HEK293T (cell line): ENCODE measurements around the gene KCNQ5.

ENCODE experiments used
- CTCF ChIA-PET: fragments of 350-600 bp; formaldehyde crosslinking; extraction: SDS; loops from one replicate; lab custom pipeline; 2021; ENCODE audit warnings: antibody characterized with exemption, inconsistent platforms; lab: Yijun Ruan, JAX
- POLR2A ChIA-PET: fragments of 350-600 bp; formaldehyde crosslinking; extraction: SDS; loops from one replicate; lab custom pipeline; 2020; ENCODE audit warnings: antibody characterized with exemption, inconsistent platforms; lab: Yijun Ruan, JAX
- DNase-seq: peaks from one replicate; pipeline ENCODE4 v3.0.0; 2012; ENCODE audit warnings: mixed read lengths; ENCODE audit errors: extremely low spot score
- ARNT ChIP-seq: fragments of 450-650 bp; IDR thresholded peaks from 2 replicates; pipeline ENCODE4 v1.6.1; 2017; ENCODE audit warnings: mild to moderate bottlenecking
- BHLHE40 ChIP-seq: fragments of 450-650 bp; IDR thresholded peaks from 2 replicates; pipeline ENCODE4 v1.6.1; 2016; ENCODE audit warnings: mild to moderate bottlenecking, moderate library complexity, borderline replicate concordance
- CTBP1 ChIP-seq: fragments of 450-650 bp; IDR thresholded peaks from 2 replicates; pipeline ENCODE4 v1.6.1; 2016; ENCODE audit warnings: borderline replicate concordance
- ELF4 ChIP-seq: fragments of 450-650 bp; IDR thresholded peaks from 2 replicates; pipeline ENCODE4 v1.6.1; 2017; ENCODE audit warnings: antibody characterized with exemption
- FOXK2 ChIP-seq: fragments of 450-650 bp; IDR thresholded peaks from 2 replicates; pipeline ENCODE4 v1.6.1; 2016; ENCODE audit warnings: mild to moderate bottlenecking
- FOXM1 ChIP-seq: fragments of 450-650 bp; IDR thresholded peaks from 2 replicates; pipeline ENCODE4 v1.6.1; 2017; ENCODE audit warnings: mild to moderate bottlenecking, borderline replicate concordance
- HDGF ChIP-seq: fragments of 450-650 bp; IDR thresholded peaks from 2 replicates; pipeline ENCODE4 v1.6.1; 2017; ENCODE audit warnings: antibody characterized with exemption, borderline replicate concordance
- L3MBTL2 ChIP-seq: fragments of 450-650 bp; conservative IDR thresholded peaks from 2 replicates; pipeline ENCODE4 v1.6.1; 2016; ENCODE audit warnings: mild to moderate bottlenecking
- NFRKB ChIP-seq: fragments of 450-650 bp; IDR thresholded peaks from 2 replicates; pipeline ENCODE4 v1.6.1; 2016; ENCODE audit warnings: mild to moderate bottlenecking, moderate library complexity
- PKNOX1 ChIP-seq: fragments of 450-650 bp; IDR thresholded peaks from 2 replicates; pipeline ENCODE4 v1.6.1; 2016
- SP1 ChIP-seq: fragments of 450-650 bp; IDR thresholded peaks from 2 replicates; pipeline ENCODE4 v1.6.1; 2017
- SUZ12 ChIP-seq: fragments of 450-650 bp; IDR thresholded peaks from 2 replicates; pipeline ENCODE4 v1.6.1; 2016; ENCODE audit warnings: mild to moderate bottlenecking
- TARDBP ChIP-seq: fragments of 450-650 bp; IDR thresholded peaks from 2 replicates; pipeline ENCODE4 v1.6.1; 2016
- ZNF384 ChIP-seq: fragments of 450-650 bp; IDR thresholded peaks from 2 replicates; pipeline ENCODE4 v1.6.1; 2016

KCNQ5 gene

DNA sequence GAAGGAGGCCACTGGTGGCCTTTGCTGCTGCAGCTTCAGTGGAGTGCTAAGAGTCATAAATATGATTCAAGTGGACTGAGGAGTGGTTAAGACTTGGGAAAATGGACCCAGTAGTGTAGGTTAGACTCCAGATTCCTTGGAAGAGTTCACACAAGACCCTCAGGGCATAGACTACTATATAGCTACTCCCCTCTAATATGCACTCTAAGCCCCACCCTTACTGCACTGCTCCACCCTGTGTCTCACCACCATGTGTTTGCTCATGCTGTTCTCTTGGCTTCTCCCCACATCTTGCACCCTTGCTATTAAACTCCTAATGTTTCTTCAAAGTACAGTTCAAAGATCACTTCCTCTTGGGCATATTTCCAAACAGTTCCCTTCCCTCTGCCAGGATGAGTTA lies 5.7 kb downstream of the KCNQ5 start:
- no peak for DNase-seq
- POLR2A ChIA-PET, result no interaction called here
- CTCF ChIA-PET, result no interaction called here
- TF ChIP-seq ELF4 (no peak), TARDBP (no peak), HDGF (no peak), FOXK2 (no peak), NFRKB (no peak), SUZ12 (no peak), PKNOX1 (no peak), ZNF384 (no peak)

DNA sequence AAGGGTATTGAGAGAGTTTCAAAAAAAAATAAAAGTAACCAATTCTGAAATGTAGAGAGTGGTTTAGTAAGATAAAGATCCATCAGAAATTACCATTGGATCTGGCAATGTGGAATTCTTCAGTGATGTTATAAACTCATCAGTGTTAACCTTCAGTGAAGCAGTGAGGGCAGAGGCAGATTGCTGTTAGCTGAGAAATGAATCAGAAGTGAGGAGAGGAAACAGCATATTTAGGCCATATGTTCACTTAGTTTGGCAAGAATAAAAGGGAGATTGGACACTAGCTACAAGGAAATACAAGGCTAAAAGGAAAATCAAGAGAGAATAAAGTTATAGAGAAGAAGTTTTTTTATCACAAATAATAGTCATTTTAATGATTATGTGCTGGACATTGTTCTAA lies 9.6 kb downstream of the KCNQ5 start:
- CTCF ChIA-PET, result no interaction called here

DNA sequence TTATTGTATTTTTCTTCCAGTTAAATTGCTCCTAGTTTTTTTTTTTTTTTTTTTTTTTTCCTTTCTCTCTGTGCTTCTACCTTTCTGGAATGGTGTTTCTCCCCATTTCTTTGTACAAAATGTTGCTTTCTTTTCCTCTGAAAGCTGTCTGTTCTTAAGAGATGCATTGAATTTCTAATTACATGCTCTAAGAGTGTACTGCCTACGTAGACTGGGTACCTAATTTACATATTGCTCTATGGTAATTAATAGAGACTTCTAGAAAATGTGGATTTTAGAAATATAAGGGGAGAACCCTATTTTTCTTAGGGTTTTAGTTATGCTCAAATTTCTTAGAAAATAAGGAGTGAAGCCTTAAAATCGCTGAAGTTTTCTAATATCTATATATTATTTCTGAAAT lies 13.8 kb downstream of the KCNQ5 start:
- POLR2A ChIA-PET, result no interaction called here
- DNase-seq, result no peak
- TF ChIP-seq CTBP1 (no peak), BHLHE40 (no peak)
- CTCF ChIA-PET, result no interaction called here

More for the DNA sequence above, 9.6 kb downstream of the KCNQ5 start:
- DNase-seq, result no peak
- TF ChIP-seq FOXM1 (no peak), SUZ12 (no peak), L3MBTL2 (no peak), PKNOX1 (no peak), ELF4 (no peak), ZNF384 (no peak), CTBP1 (no peak), ARNT (no peak), HDGF (no peak), BHLHE40 (no peak), FOXK2 (no peak), TARDBP (no peak)
- POLR2A ChIA-PET, result no interaction called here

DNA sequence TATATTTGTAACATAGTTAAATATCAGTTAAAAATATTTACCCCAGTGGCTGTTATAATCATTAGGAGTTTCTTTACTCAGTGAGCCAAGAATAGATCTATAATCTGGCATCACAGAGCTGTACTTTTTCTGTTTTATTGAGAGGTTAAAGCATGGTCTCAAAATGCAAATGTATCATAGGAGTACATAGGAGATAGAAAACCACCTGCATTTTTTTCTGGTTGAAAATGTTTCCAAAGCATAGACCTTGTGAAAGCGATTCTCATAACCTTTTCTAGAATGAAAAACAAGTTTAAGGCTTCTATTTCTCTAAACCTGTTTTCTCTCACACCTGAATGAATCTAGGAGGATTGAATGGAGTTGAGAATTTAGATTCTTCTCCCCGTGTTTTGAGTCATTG lies 14.4 kb downstream of the KCNQ5 start:
- ChIA-PET CTCF (no interaction called here), POLR2A (no interaction called here)
- no peak for TF ChIP-seq HDGF
- TF ChIP-seq ZNF384, result no peak
- TF ChIP-seq NFRKB, result no peak
- TF ChIP-seq SUZ12, result no peak
- TF ChIP-seq CTBP1, result no peak
- TF ChIP-seq PKNOX1, result no peak
- TF ChIP-seq ARNT, result no peak
- no peak for TF ChIP-seq L3MBTL2
- TF ChIP-seq ELF4, result no peak
- no peak for TF ChIP-seq BHLHE40
- no peak for TF ChIP-seq SP1
- DNase-seq, result no peak

GRCh38 chr6:72636786-72637185 lies 14.9 kb downstream of the KCNQ5 start:
- CTCF ChIA-PET, result interaction anchor here (0.6 kb wide), 1 partner anchor 226 kb away, joined by 3 read pairs; no protein-coding TSS in a partner anchor
- POLR2A ChIA-PET, result no interaction called here
- TF ChIP-seq SP1, result no peak
- no peak for TF ChIP-seq ZNF384
- no peak for TF ChIP-seq FOXM1
- DNase-seq, result no peak

- no peak for DNase-seq
- CTCF ChIA-PET, result no interaction called here
- POLR2A ChIA-PET, result no interaction called here
- TF ChIP-seq PKNOX1 (no peak), SP1 (no peak)
Measured at GRCh38 chr6:72639920-72640614, 18.2 kb downstream of the KCNQ5 start.

DNA sequence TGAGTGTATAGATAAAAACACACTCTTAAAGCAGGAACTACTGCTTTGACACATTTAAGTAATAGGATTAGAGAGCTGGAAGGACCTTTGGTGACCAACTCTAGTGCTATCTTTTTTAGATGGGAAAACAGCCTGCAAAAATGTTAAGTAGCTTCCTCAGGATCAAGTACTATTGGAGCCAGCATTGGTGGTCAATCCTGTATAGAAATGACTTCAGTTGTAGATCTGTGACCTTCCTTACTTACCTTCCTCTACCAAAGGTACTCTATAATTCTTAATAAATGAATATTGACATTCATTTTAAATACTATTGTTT lies 18.7 kb downstream of the KCNQ5 start:
- DNase-seq, result no peak
- CTCF ChIA-PET, result no interaction called here
- POLR2A ChIA-PET, result no interaction called here
- TF ChIP-seq SUZ12 (no peak), ARNT (no peak), BHLHE40 (no peak)
